Osteocyte (in vitro differentiated cells): ENCODE results near the gene SERP1. TPM values are rescaled to one million over a fixed set of nuclear protein-coding genes. Genes with fewer than 3 reads are reported as not detected.
A peak's percentile ranks its signal among the peaks of the same experiment; 100 is the strongest.

Experiments
- DNase-seq: peaks from one replicate; pipeline ENCODE4 v3.0.0; 2021; ENCODE audit warnings: mixed read lengths; ENCODE audit not compliant: unreplicated experiment; ENCODE audit errors: extremely low spot score
- H3K27ac Mint-ChIP-seq: one replicate; pipeline ENCODE4 v1.8.0; 2021; ENCODE audit warnings: mild to moderate bottlenecking, mixed read lengths; ENCODE audit not compliant: unreplicated experiment
- H3K27me3 Mint-ChIP-seq: one replicate; pipeline ENCODE4 v1.8.0; 2021; ENCODE audit warnings: mixed read lengths; ENCODE audit not compliant: unreplicated experiment
- H3K36me3 Mint-ChIP-seq: one replicate; pipeline ENCODE4 v1.8.0; 2021; ENCODE audit warnings: mixed read lengths; ENCODE audit not compliant: unreplicated experiment
- H3K4me1 Mint-ChIP-seq: one replicate; pipeline ENCODE4 v1.8.0; 2021; ENCODE audit warnings: mixed read lengths; ENCODE audit not compliant: unreplicated experiment
- H3K4me3 Mint-ChIP-seq: one replicate; pipeline ENCODE4 v1.8.0; 2021; ENCODE audit warnings: mild to moderate bottlenecking, moderate library complexity, mixed read lengths; ENCODE audit not compliant: unreplicated experiment
- H3K9me3 Mint-ChIP-seq: one replicate; pipeline ENCODE4 v1.8.0; 2021; ENCODE audit warnings: mixed read lengths; ENCODE audit not compliant: unreplicated experiment
- CTCF ChIP-seq: fragments of 200-600 bp; sonication (generic); IDR thresholded peaks from 2 replicates; pipeline ENCODE4 v1.5.0; 2021; ENCODE audit warnings: antibody characterized with exemption, mild to moderate bottlenecking, moderate library complexity
- total RNA-seq: library from RNA; stranded (reverse); gene quantifications from 2 replicates; pipeline ENCODE4 v1.2.1, GENCODE V29; 2021

Gene SERP1
- total RNA-seq, 1 donor from 2014 or later: 81.3 TPM

GRCh38 chr3:150495149-150495548, 51.1 kb downstream of the SERP1 start:
- H3K27me3 Mint-ChIP-seq: no peaks in the 10 kb centered on the region
- TF ChIP-seq CTCF: no peak
- H3K4me3 Mint-ChIP-seq: no peak overlapping the region
- no peaks in the 10 kb centered on the region for H3K36me3 Mint-ChIP-seq
- H3K4me1 Mint-ChIP-seq: peaks cover 8% of the 10 kb centered on the region
- DNase-seq: no peak
- H3K27ac Mint-ChIP-seq: peak overlapping the region; percentile 4
- no peaks in the 10 kb centered on the region for H3K9me3 Mint-ChIP-seq

- Mint-ChIP-seq H3K27me3 (no peaks in the 10 kb centered on the region), H3K9me3 (no peaks in the 10 kb centered on the region), H3K4me1 (peaks cover 8% of the 10 kb centered on the region), H3K27ac (peak overlapping the region; percentile 4), H3K4me3 (no peak overlapping the region), H3K36me3 (no peaks in the 10 kb centered on the region)
- TF ChIP-seq CTCF: no peak
- DNase-seq: no peak
Measured at GRCh38 chr3:150494411-150494977, 51.8 kb downstream of the SERP1 start.

Other genes with a start within 250 kb of the SERP1 start
- gene TSC22D2, start 138.2 kb downstream of the SERP1 start, total RNA-seq: 51.3 and 51.5 TPM in 2 replicates
- gene EIF2A, start 291 bp upstream of the SERP1 start, total RNA-seq: 66.5 and 67.7 TPM in 2 replicates
- 67.9 and 76.1 TPM in 2 replicates for gene SELENOT, start 56.8 kb upstream of the SERP1 start, total RNA-seq
- 0.83 TPM in 1 of 2 replicates, not detected in the other for gene ERICH6, start 157.4 kb upstream of the SERP1 start, total RNA-seq
- 26.9 and 27.6 TPM in 2 replicates for gene SIAH2, start 216.7 kb upstream of the SERP1 start, total RNA-seq